ENCODE measurements around the gene RETREG2.
A peak's percentile ranks its signal among the peaks of the same experiment; 100 is the strongest.

Gene RETREG2

DNA sequence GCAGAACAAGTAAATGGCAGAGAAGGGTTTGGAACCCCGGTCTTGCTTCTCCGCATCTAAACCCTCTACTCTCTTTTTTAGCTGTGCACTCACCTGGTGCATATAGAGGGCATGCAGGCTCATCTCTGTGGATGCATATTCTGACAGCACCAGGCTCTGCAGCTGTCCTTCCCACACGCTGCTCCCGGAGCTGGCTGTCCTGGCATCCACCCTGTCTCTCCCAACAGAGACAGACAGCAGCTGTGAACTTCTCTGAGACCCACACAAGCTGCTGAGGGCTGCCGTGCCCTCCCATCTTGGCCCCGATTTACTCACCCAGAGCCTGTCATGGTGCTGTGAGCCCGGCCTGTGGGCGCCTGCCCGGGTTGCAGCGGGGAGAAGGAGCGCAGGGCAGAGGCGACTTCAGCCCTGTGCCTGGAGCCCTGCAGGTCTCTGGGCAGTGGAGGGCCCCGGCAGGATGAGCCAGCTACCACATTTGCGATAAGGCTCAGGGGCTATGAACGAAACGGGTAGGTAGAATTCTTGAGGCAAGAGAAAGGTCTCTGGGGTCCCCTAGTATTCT lies 44.0 kb downstream of the RETREG2 start:
- H3K9me3 ChIP-seq (ENCODE audit: insufficient read depth, low read depth, low read length) = no peaks in the 10 kb centered on the region
- no peaks in the 10 kb centered on the region for H3K27me3 ChIP-seq (ENCODE audit: insufficient read depth, low read length)
- no peak overlapping the region for H3K27ac ChIP-seq (ENCODE audit: low read length)
- H3K36me3 ChIP-seq (ENCODE audit: insufficient read depth, low read depth, low read length) = peaks cover 46% of the 10 kb centered on the region
- H3K4me1 ChIP-seq (ENCODE audit: insufficient read depth, low read length) = peaks cover 3% of the 10 kb centered on the region; the same call in 1 of the 2 replicates
- no peak overlapping the region for H3K9ac ChIP-seq (ENCODE audit: low read depth, low read length)
- no peak overlapping the region for H3K4me3 ChIP-seq (ENCODE audit: low read length)

GRCh38 chr2:219223831-219224610 lies 45.9 kb downstream of the RETREG2 start:
- no peaks in the 10 kb centered on the region for H3K27me3 ChIP-seq (ENCODE audit: insufficient read depth, low read length)
- no peak overlapping the region for H3K27ac ChIP-seq (ENCODE audit: low read length)
- no peak overlapping the region for H3K4me3 ChIP-seq (ENCODE audit: low read length)
- peaks cover 46% of the 10 kb centered on the region for H3K36me3 ChIP-seq (ENCODE audit: insufficient read depth, low read depth, low read length)
- H3K9ac ChIP-seq (ENCODE audit: low read depth, low read length) = no peak overlapping the region
- no peaks in the 10 kb centered on the region for H3K9me3 ChIP-seq (ENCODE audit: insufficient read depth, low read depth, low read length)
- peaks cover 8% of the 10 kb centered on the region; the same call in 1 of the 2 replicates for H3K4me1 ChIP-seq (ENCODE audit: insufficient read depth, low read length)

DNA sequence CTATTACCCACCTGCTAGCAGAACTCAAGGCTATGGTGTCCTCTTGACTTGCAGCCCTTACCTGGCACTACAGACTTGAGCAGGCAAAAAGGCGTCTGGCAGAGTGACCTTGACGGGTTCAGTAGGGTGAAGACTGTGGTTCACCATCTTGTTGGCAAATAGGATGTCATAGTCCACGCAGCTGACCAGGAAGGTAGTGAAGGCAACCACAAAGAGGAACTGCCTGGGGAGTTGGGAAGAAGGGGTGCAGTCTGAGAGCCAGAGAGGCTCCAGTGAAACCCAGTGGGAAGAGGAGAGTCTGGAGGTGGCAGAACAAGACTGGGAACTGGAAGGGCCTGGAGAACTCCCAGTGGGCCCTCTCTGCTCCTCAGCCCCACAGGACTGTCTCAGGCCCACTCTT lies 47.3 kb downstream of the RETREG2 start:
- Histone ChIP-seq H3K9ac (ENCODE audit: low read depth, low read length) (no peak overlapping the region), H3K36me3 (ENCODE audit: insufficient read depth, low read depth, low read length) (peaks cover 46% of the 10 kb centered on the region), H3K4me1 (ENCODE audit: insufficient read depth, low read length) (peaks cover 6% of the 10 kb centered on the region; the same call in 1 of the 2 replicates), H3K4me3 (ENCODE audit: low read length) (no peak overlapping the region), H3K9me3 (ENCODE audit: insufficient read depth, low read depth, low read length) (no peaks in the 10 kb centered on the region), H3K27ac (ENCODE audit: low read length) (no peak overlapping the region), H3K27me3 (ENCODE audit: insufficient read depth, low read length) (no peaks in the 10 kb centered on the region)

DNA sequence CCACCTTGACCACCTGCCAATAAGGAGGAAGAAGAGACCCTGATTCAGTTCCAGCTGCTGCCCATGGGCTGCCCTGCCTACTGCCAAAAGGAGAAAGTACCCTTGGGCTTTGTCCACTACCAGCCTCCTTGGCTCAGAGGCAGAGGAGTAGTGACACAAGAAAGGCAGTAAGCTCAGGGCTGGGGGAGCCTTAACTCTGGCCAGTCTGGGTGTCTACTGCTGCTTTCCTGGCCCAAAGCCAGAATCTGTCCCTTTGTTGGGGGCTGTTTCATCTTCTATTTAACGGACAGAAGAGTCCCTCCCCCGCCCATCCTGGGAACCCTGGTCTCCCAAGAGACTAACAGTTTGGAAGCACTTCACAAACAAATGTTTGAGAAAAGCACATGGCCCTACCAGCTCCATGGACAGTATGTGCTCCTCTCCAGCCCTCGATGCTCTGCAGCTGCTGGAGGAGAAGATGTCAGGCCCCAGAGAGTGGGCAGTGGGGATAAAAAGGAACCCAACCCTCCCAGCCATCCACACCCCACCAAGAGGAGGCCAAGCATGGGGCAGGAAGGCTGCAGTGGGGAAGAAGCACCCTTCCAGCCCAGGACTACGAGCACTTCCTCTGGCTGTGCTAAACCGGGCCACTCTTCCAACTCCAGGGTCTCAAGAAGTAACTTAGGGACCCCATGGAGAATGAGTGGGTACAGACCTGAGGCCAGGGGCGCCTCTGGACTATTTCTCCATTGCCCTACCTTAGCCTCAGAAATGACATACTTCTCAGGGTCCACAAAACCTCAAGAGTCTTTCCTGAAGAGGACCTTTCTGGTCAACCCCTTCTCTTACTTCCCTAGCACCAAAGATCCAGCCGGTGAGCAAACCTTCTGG lies 50.2 kb downstream of the RETREG2 start:
- Histone ChIP-seq H3K4me1 (ENCODE audit: insufficient read depth, low read length) (peaks cover 6% of the 10 kb centered on the region; the same call in 1 of the 2 replicates), H3K36me3 (ENCODE audit: insufficient read depth, low read depth, low read length) (peaks cover 44% of the 10 kb centered on the region), H3K9me3 (ENCODE audit: insufficient read depth, low read depth, low read length) (no peaks in the 10 kb centered on the region), H3K27ac (ENCODE audit: low read length) (no peak overlapping the region), H3K27me3 (ENCODE audit: insufficient read depth, low read length) (no peaks in the 10 kb centered on the region), H3K4me3 (ENCODE audit: low read length) (peak overlapping the region; percentile 97), H3K9ac (ENCODE audit: low read depth, low read length) (peak overlapping the region; percentile 90)

DNA sequence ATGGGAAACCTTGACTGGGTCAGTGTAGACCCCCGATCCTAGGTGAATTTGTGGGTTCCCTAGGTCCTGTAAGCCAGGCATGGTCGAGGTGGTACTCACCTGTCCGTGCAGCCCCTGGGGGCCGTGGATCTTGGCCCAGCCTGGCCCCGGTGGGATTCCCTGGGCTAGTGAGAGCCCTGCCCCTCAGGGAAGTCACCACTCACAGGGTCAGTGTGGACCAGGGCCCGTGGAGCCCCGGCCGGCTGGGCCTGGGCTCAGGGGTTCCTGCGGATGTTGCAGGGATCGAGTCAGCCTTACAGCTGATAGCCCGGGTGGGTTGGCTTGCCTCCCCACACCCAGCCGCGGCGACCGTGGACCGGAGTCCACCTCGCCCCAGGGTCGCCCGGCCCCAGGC lies 50.8 kb downstream of the RETREG2 start:
- no peak overlapping the region for H3K27ac ChIP-seq (ENCODE audit: low read length)
- H3K27me3 ChIP-seq (ENCODE audit: insufficient read depth, low read length) = no peaks in the 10 kb centered on the region
- peak overlapping the region; percentile 97 for H3K4me3 ChIP-seq (ENCODE audit: low read length)
- H3K9ac ChIP-seq (ENCODE audit: low read depth, low read length) = peak overlapping the region; percentile 90
- peaks cover 44% of the 10 kb centered on the region for H3K36me3 ChIP-seq (ENCODE audit: insufficient read depth, low read depth, low read length)
- H3K4me1 ChIP-seq (ENCODE audit: insufficient read depth, low read length) = peaks cover 6% of the 10 kb centered on the region; the same call in 1 of the 2 replicates
- H3K9me3 ChIP-seq (ENCODE audit: insufficient read depth, low read depth, low read length) = no peaks in the 10 kb centered on the region

DNA sequence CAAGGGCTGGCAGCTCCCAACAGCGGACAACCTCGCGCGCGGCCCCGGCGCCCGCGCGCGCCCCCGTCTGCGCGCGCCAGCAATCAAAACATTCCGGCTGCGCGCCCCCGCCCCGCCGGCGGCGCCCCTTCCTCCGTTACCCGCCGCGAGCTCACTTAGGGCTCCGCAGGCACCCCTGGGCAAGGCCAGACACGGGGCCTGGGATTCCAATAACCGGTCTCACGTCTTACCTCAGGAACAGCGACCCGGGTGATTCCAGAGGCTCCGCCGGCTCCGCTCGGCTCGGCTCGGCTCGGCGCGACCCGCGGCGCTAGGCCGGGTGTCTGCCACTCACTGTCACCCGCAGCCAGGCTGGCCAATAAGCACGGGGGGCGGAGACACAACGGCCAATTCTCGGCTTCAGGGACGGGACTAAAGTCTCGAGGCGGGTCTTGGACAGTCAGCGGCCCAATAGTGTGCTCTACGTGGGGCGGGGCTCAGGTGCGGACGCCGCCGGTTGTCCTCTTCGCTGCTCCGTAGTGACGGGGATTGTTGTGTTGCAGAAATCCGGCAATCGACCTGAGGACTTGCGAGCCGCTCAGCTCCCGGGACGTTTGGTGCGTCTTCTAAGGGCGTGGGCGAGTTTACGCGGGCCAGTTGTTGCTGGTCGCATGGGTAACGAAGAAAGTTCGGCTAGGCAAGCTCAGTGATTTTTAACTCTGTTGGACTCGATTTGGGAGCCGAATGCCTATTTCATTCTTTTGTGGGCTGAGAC lies 51.4 kb downstream of the RETREG2 start, which contains the start of the genes ANKZF1 and ATG9A:
Gene ANKZF1 (plus strand): TSS at position 502 of the 754 bp plus-strand sequence. CDS start 452 bp downstream, outside the sequence.
Gene ATG9A (minus strand): TSS at position 332 of the 754 bp plus-strand sequence. CDS start 1,612 bp downstream, outside the sequence.
- peak within 1 kb of the TSS; percentile 74 for H3K27ac ChIP-seq (ENCODE audit: low read length)
- peak within 1 kb of the TSS; percentile 91 for H3K9ac ChIP-seq (ENCODE audit: low read depth, low read length)
- H3K36me3 ChIP-seq (ENCODE audit: insufficient read depth, low read depth, low read length) = peaks cover 44% of the 10 kb centered on the region

GRCh38 chr2:219230059-219230540 lies 52.0 kb downstream of the RETREG2 start:
- Histone ChIP-seq H3K27me3 (ENCODE audit: insufficient read depth, low read length) (no peaks in the 10 kb centered on the region), H3K9me3 (ENCODE audit: insufficient read depth, low read depth, low read length) (no peaks in the 10 kb centered on the region), H3K9ac (ENCODE audit: low read depth, low read length) (peak overlapping the region; percentile 91), H3K36me3 (ENCODE audit: insufficient read depth, low read depth, low read length) (peaks cover 44% of the 10 kb centered on the region), H3K4me1 (ENCODE audit: insufficient read depth, low read length) (peaks cover 6% of the 10 kb centered on the region; the same call in 1 of the 2 replicates), H3K27ac (ENCODE audit: low read length) (peak overlapping the region; percentile 74), H3K4me3 (ENCODE audit: low read length) (peak overlapping the region; percentile 97)

More for the DNA sequence above, 51.4 kb downstream of the RETREG2 start, which contains the start of the genes ANKZF1 and ATG9A:
- H3K9me3 ChIP-seq (ENCODE audit: insufficient read depth, low read depth, low read length) = no peaks in the 10 kb centered on the region
- peak within 1 kb of the TSS; percentile 97 for H3K4me3 ChIP-seq (ENCODE audit: low read length)
- peaks cover 6% of the 10 kb centered on the region; the same call in 1 of the 2 replicates for H3K4me1 ChIP-seq (ENCODE audit: insufficient read depth, low read length)
- no peaks in the 10 kb centered on the region for H3K27me3 ChIP-seq (ENCODE audit: insufficient read depth, low read length)

- Histone ChIP-seq H3K4me1 (ENCODE audit: insufficient read depth, low read length) (no peaks in the 10 kb centered on the region), H3K9ac (ENCODE audit: low read depth, low read length) (no peak overlapping the region), H3K27me3 (ENCODE audit: insufficient read depth, low read length) (no peaks in the 10 kb centered on the region), H3K9me3 (ENCODE audit: insufficient read depth, low read depth, low read length) (no peaks in the 10 kb centered on the region), H3K4me3 (ENCODE audit: low read length) (no peak overlapping the region), H3K27ac (ENCODE audit: low read length) (no peak overlapping the region), H3K36me3 (ENCODE audit: insufficient read depth, low read depth, low read length) (peaks cover 68% of the 10 kb centered on the region)
These were observed 56.3 kb downstream of the RETREG2 start for GRCh38 chr2:219234331-219234730.
